ENCODE results near the gene NELL2.

NELL2 gene

GRCh38 chr12:44780221-44780790 lies 95.8 kb downstream of the NELL2 start:
- H3K9me3 Mint-ChIP-seq: peaks cover 10% of the 10 kb centered on the region
- H3K4me3 Mint-ChIP-seq: no peak overlapping the region
- no peaks in the 10 kb centered on the region for H3K36me3 Mint-ChIP-seq (ENCODE audit: low read depth)
- H3K4me1 Mint-ChIP-seq: no peaks in the 10 kb centered on the region
- no peak overlapping the region for H3K27ac Mint-ChIP-seq
- TF ChIP-seq CTCF (IDR thresholded peaks at IDR 0.05; ENCODE audit: unreplicated experiment in 3 of 3): no peak
- H3K27me3 Mint-ChIP-seq (ENCODE audit: low read depth): no peaks in the 10 kb centered on the region

- Mint-ChIP-seq H3K36me3 (ENCODE audit: low read depth) (no peaks in the 10 kb centered on the region), H3K27ac (no peak overlapping the region), H3K4me1 (no peaks in the 10 kb centered on the region), H3K4me3 (no peak overlapping the region), H3K9me3 (peaks cover 10% of the 10 kb centered on the region), H3K27me3 (ENCODE audit: low read depth) (no peaks in the 10 kb centered on the region)
- TF ChIP-seq CTCF (IDR thresholded peaks at IDR 0.05; ENCODE audit: unreplicated experiment in 3 of 3): no peak
These were observed 96.3 kb downstream of the NELL2 start for GRCh38 chr12:44779766-44780165.

GRCh38 chr12:44778863-44779262 lies 97.3 kb downstream of the NELL2 start:
- no peaks in the 10 kb centered on the region for H3K4me1 Mint-ChIP-seq
- H3K9me3 Mint-ChIP-seq: peaks cover 10% of the 10 kb centered on the region
- no peaks in the 10 kb centered on the region for H3K27me3 Mint-ChIP-seq (ENCODE audit: low read depth)
- no peak overlapping the region for H3K4me3 Mint-ChIP-seq
- TF ChIP-seq CTCF (IDR thresholded peaks at IDR 0.05; ENCODE audit: unreplicated experiment in 3 of 3): no peak
- H3K36me3 Mint-ChIP-seq (ENCODE audit: low read depth): no peaks in the 10 kb centered on the region
- no peak overlapping the region for H3K27ac Mint-ChIP-seq

- H3K9me3 Mint-ChIP-seq: peaks cover 7% of the 10 kb centered on the region
- H3K4me3 Mint-ChIP-seq: no peak overlapping the region
- no peaks in the 10 kb centered on the region for H3K4me1 Mint-ChIP-seq
- no peak for TF ChIP-seq CTCF (IDR thresholded peaks at IDR 0.05; ENCODE audit: unreplicated experiment in 3 of 3)
- no peaks in the 10 kb centered on the region for H3K36me3 Mint-ChIP-seq (ENCODE audit: low read depth)
- H3K27me3 Mint-ChIP-seq (ENCODE audit: low read depth): no peaks in the 10 kb centered on the region
- no peak overlapping the region for H3K27ac Mint-ChIP-seq
These were observed 99.1 kb downstream of the NELL2 start for GRCh38 chr12:44777044-44777443.

GRCh38 chr12:44775901-44776300 lies 100.2 kb downstream of the NELL2 start:
- TF ChIP-seq CTCF (IDR thresholded peaks at IDR 0.05; ENCODE audit: unreplicated experiment in 3 of 3): no peak
- Mint-ChIP-seq H3K27me3 (ENCODE audit: low read depth) (no peaks in the 10 kb centered on the region), H3K36me3 (ENCODE audit: low read depth) (no peaks in the 10 kb centered on the region), H3K9me3 (peaks cover 2% of the 10 kb centered on the region), H3K4me3 (no peak overlapping the region), H3K4me1 (no peaks in the 10 kb centered on the region), H3K27ac (no peak overlapping the region)

GRCh38 chr12:44774815-44775411 lies 101.2 kb downstream of the NELL2 start:
- Mint-ChIP-seq H3K27me3 (ENCODE audit: low read depth) (no peaks in the 10 kb centered on the region), H3K4me3 (no peak overlapping the region), H3K36me3 (ENCODE audit: low read depth) (no peaks in the 10 kb centered on the region), H3K4me1 (no peaks in the 10 kb centered on the region), H3K27ac (no peak overlapping the region), H3K9me3 (peaks cover 2% of the 10 kb centered on the region)
- peak; percentile 38 to 65 (median 40) for TF ChIP-seq CTCF (IDR thresholded peaks at IDR 0.05; ENCODE audit: unreplicated experiment in 3 of 3)

Data from nephron (organoid).